T-helper 2 cell treated with Interferon-gamma antibody and Interleukin-4, amounts not matched to agents 5 μg/mL and 100 μg/mL, for 36 hours (primary cell): ENCODE results near the gene TSPAN11.

Experiments used
- DNase-seq: peaks from one replicate; pipeline ENCODE4 v3.0.0; 2021; ENCODE audit warnings: low spot score
- H3K27ac Mint-ChIP-seq: one replicate; pipeline ENCODE4 v1.8.0; 2021; ENCODE audit warnings: mild to moderate bottlenecking, mixed read lengths
- H3K27me3 Mint-ChIP-seq: one replicate; pipeline ENCODE4 v1.8.0; 2021; ENCODE audit warnings: low read depth, mixed read lengths
- H3K36me3 Mint-ChIP-seq: one replicate; pipeline ENCODE4 v1.8.0; 2021; ENCODE audit warnings: low read depth, mixed read lengths
- H3K4me1 Mint-ChIP-seq: one replicate; pipeline ENCODE4 v1.8.0; 2021; ENCODE audit warnings: low read depth, mixed read lengths
- H3K4me3 Mint-ChIP-seq: one replicate; pipeline ENCODE4 v1.8.0; 2022; ENCODE audit warnings: mild to moderate bottlenecking, moderate library complexity, mixed read lengths
- H3K9me3 Mint-ChIP-seq: one replicate; pipeline ENCODE4 v1.8.0; 2021; ENCODE audit warnings: mixed read lengths

Gene TSPAN11

GRCh38 chr12:30902001-30902400 lies 24.5 kb upstream of the TSPAN11 start:
- DNase-seq, result no peak
- Mint-ChIP-seq H3K9me3 (no peaks in the 10 kb centered on the region), H3K36me3 (no peaks in the 10 kb centered on the region), H3K4me3 (no peak overlapping the region), H3K27me3 (no peaks in the 10 kb centered on the region), H3K27ac (no peak overlapping the region), H3K4me1 (no peaks in the 10 kb centered on the region)

- Mint-ChIP-seq H3K4me1 (no peaks in the 10 kb centered on the region), H3K27ac (no peak overlapping the region), H3K27me3 (no peaks in the 10 kb centered on the region), H3K4me3 (no peak overlapping the region), H3K36me3 (no peaks in the 10 kb centered on the region), H3K9me3 (no peaks in the 10 kb centered on the region)
- no peak for DNase-seq
These were observed 24.0 kb upstream of the TSPAN11 start for GRCh38 chr12:30902596-30902995.

- Mint-ChIP-seq H3K4me1 (no peaks in the 10 kb centered on the region), H3K27ac (no peak overlapping the region), H3K36me3 (no peaks in the 10 kb centered on the region), H3K27me3 (no peaks in the 10 kb centered on the region), H3K4me3 (no peak overlapping the region), H3K9me3 (no peaks in the 10 kb centered on the region)
- no peak for DNase-seq
These were observed 21.0 kb upstream of the TSPAN11 start for GRCh38 chr12:30905463-30906009.

- no peaks in the 10 kb centered on the region for H3K9me3 Mint-ChIP-seq
- H3K4me3 Mint-ChIP-seq, result no peak overlapping the region
- no peak overlapping the region for H3K27ac Mint-ChIP-seq
- H3K27me3 Mint-ChIP-seq, result peaks cover 1% of the 10 kb centered on the region
- no peaks in the 10 kb centered on the region for H3K36me3 Mint-ChIP-seq
- H3K4me1 Mint-ChIP-seq, result no peaks in the 10 kb centered on the region
- no peak for DNase-seq
These were observed 18.3 kb upstream of the TSPAN11 start for GRCh38 chr12:30908076-30908721.

GRCh38 chr12:30908722-30909348 lies 17.7 kb upstream of the TSPAN11 start:
- Mint-ChIP-seq H3K4me1 (no peaks in the 10 kb centered on the region), H3K9me3 (no peaks in the 10 kb centered on the region)

GRCh38 chr12:30909349-30910037 lies 17.1 kb upstream of the TSPAN11 start:
- DNase-seq, result no peak
- no peaks in the 10 kb centered on the region for H3K36me3 Mint-ChIP-seq

More at GRCh38 chr12:30908722-30909348, 17.7 kb upstream of the TSPAN11 start:
- H3K4me3 Mint-ChIP-seq, result no peak overlapping the region
- H3K27me3 Mint-ChIP-seq, result peaks cover 4% of the 10 kb centered on the region
- DNase-seq, result no peak
- H3K27ac Mint-ChIP-seq, result no peak overlapping the region
- H3K36me3 Mint-ChIP-seq, result no peaks in the 10 kb centered on the region

GRCh38 chr12:30910038-30910350 lies 16.6 kb upstream of the TSPAN11 start:
- Mint-ChIP-seq H3K27me3 (peaks cover 4% of the 10 kb centered on the region), H3K4me1 (no peaks in the 10 kb centered on the region), H3K27ac (no peak overlapping the region), H3K4me3 (no peak overlapping the region), H3K36me3 (no peaks in the 10 kb centered on the region), H3K9me3 (no peaks in the 10 kb centered on the region)
- no peak for DNase-seq

More at GRCh38 chr12:30909349-30910037, 17.1 kb upstream of the TSPAN11 start:
- Mint-ChIP-seq H3K9me3 (no peaks in the 10 kb centered on the region), H3K27ac (no peak overlapping the region), H3K4me3 (no peak overlapping the region), H3K4me1 (no peaks in the 10 kb centered on the region), H3K27me3 (peaks cover 4% of the 10 kb centered on the region)

- no peaks in the 10 kb centered on the region for H3K9me3 Mint-ChIP-seq
- no peak for DNase-seq
- no peak overlapping the region for H3K4me3 Mint-ChIP-seq
- peaks cover 4% of the 10 kb centered on the region for H3K27me3 Mint-ChIP-seq
- H3K27ac Mint-ChIP-seq, result no peak overlapping the region
- no peaks in the 10 kb centered on the region for H3K4me1 Mint-ChIP-seq
- no peaks in the 10 kb centered on the region for H3K36me3 Mint-ChIP-seq
These were observed 15.3 kb upstream of the TSPAN11 start for GRCh38 chr12:30911207-30911606.

- peaks cover 9% of the 10 kb centered on the region for H3K27me3 Mint-ChIP-seq
These were observed 13.2 kb upstream of the TSPAN11 start for GRCh38 chr12:30913323-30913722.

GRCh38 chr12:30914986-30915591 lies 11.5 kb upstream of the TSPAN11 start:
- Mint-ChIP-seq H3K4me1 (no peaks in the 10 kb centered on the region), H3K36me3 (no peaks in the 10 kb centered on the region), H3K27ac (no peak overlapping the region), H3K27me3 (peaks cover 9% of the 10 kb centered on the region), H3K9me3 (no peaks in the 10 kb centered on the region), H3K4me3 (no peak overlapping the region)
- no peak for DNase-seq

More at GRCh38 chr12:30913323-30913722, 13.2 kb upstream of the TSPAN11 start:
- Mint-ChIP-seq H3K9me3 (no peaks in the 10 kb centered on the region), H3K27ac (no peak overlapping the region), H3K4me3 (no peak overlapping the region), H3K4me1 (no peaks in the 10 kb centered on the region), H3K36me3 (no peaks in the 10 kb centered on the region)
- DNase-seq, result no peak

- Mint-ChIP-seq H3K4me3 (no peak overlapping the region), H3K27me3 (peaks cover 45% of the 10 kb centered on the region), H3K4me1 (no peaks in the 10 kb centered on the region), H3K36me3 (no peaks in the 10 kb centered on the region), H3K27ac (no peak overlapping the region), H3K9me3 (no peaks in the 10 kb centered on the region)
- no peak for DNase-seq
These were observed 3.5 kb upstream of the TSPAN11 start for GRCh38 chr12:30923057-30923456.

GRCh38 chr12:30925607-30926242 lies 823 bp upstream of the TSPAN11 start:
- Mint-ChIP-seq H3K27ac (no peak overlapping the region), H3K4me3 (peak overlapping the region; percentile 33), H3K4me1 (no peaks in the 10 kb centered on the region), H3K36me3 (no peaks in the 10 kb centered on the region), H3K27me3 (peaks cover 59% of the 10 kb centered on the region), H3K9me3 (no peaks in the 10 kb centered on the region)
- DNase-seq, result no peak

- no peaks in the 10 kb centered on the region for H3K36me3 Mint-ChIP-seq
- peaks cover 56% of the 10 kb centered on the region for H3K27me3 Mint-ChIP-seq
- H3K4me3 Mint-ChIP-seq, result no peak overlapping the region
- H3K27ac Mint-ChIP-seq, result no peak overlapping the region
- DNase-seq, result no peak
- no peaks in the 10 kb centered on the region for H3K4me1 Mint-ChIP-seq
- no peaks in the 10 kb centered on the region for H3K9me3 Mint-ChIP-seq
These were observed 669 bp downstream of the TSPAN11 start for GRCh38 chr12:30927222-30927611.
